Measurements from ENCODE around the gene TSTD1.

- TF ChIP-seq POLR2AphosphoS5 (IDR thresholded peaks at IDR 0.05; ENCODE audit: low read depth) (no peak), CTCF (conservative IDR thresholded peaks at IDR 0.05; ENCODE audit: low read depth in 2 of 2) (no peak), EZH2 (IDR thresholded peaks at IDR 0.05; ENCODE audit: low read depth, unreplicated experiment) (no peak)
Measured at GRCh38 chr1:161059293-161059692, 20.5 kb upstream of the TSTD1 start.
